Activated naive CD8-positive, alpha-beta T cell treated with anti-CD3 and anti-CD28 coated beads, Interleukin-2, amount 50 U/mL, for 24 hours (primary cell): ENCODE results near the gene RANBP3.

Experiments
- ATAC-seq: fragments of 150-1000 bp; cut with Tn5 transposase; one replicate; pipeline ENCODE4 v1.10.0; 2021
- DNase-seq: peaks from one replicate; pipeline ENCODE4 v3.0.0; 2021
- H3K27ac Mint-ChIP-seq: one replicate; pipeline ENCODE4 v1.8.0; 2021; ENCODE audit warnings: mild to moderate bottlenecking, mixed read lengths
- H3K27me3 Mint-ChIP-seq: one replicate; pipeline ENCODE4 v1.8.0; 2021; ENCODE audit warnings: mixed read lengths
- H3K36me3 Mint-ChIP-seq: one replicate; pipeline ENCODE4 v1.8.0; 2021; ENCODE audit warnings: low read depth, mixed read lengths
- H3K4me1 Mint-ChIP-seq: one replicate; pipeline ENCODE4 v1.8.0; 2021; ENCODE audit warnings: mixed read lengths
- H3K4me3 Mint-ChIP-seq: one replicate; pipeline ENCODE4 v1.8.0; 2021; ENCODE audit warnings: mild to moderate bottlenecking, moderate library complexity, mixed read lengths
- H3K9me3 Mint-ChIP-seq: one replicate; pipeline ENCODE4 v1.8.0; 2021; ENCODE audit warnings: mixed read lengths

RANBP3 gene

DNA sequence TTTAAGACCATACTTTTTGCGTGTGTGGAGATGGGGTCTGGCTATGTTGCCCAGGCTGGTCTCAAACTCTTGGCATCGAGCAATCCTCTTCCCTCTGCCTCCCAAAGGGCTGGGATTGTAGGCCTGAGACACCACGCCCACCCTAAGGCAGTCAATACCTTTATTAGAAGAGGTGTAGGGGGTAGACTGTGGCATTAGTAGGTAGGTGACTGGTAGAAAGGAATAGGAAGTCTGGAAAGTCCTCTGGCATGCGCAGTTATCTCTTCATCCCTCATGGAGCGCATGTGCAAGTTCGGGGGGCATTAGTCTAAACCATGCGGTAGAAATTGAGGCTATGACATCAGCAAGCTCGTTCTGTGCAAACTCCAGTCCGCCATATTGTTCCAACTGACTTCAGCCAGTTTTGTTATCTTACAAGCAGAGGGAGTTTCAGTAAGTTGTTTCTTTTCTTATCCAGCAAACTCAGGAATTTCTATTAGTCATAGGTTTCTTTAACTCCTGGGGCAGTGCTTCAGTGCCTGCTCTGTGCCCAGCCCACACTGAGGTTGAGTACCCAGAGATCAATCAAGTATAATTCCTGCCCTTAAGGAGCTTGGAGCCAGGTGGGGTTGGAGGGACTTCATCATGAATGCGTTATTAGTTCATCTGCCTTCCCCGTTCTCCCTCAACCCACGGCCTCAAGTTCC is 7.3 kb upstream of the RANBP3 start:
- ATAC-seq (no peak), DNase-seq (no peak)
- peaks cover 4% of the 10 kb centered on the region for H3K36me3 Mint-ChIP-seq
- no peak overlapping the region for H3K27ac Mint-ChIP-seq
- peaks cover 27% of the 10 kb centered on the region for H3K4me1 Mint-ChIP-seq
- H3K4me3 Mint-ChIP-seq: no peak overlapping the region
- H3K27me3 Mint-ChIP-seq: no peaks in the 10 kb centered on the region
- H3K9me3 Mint-ChIP-seq: no peaks in the 10 kb centered on the region

DNA sequence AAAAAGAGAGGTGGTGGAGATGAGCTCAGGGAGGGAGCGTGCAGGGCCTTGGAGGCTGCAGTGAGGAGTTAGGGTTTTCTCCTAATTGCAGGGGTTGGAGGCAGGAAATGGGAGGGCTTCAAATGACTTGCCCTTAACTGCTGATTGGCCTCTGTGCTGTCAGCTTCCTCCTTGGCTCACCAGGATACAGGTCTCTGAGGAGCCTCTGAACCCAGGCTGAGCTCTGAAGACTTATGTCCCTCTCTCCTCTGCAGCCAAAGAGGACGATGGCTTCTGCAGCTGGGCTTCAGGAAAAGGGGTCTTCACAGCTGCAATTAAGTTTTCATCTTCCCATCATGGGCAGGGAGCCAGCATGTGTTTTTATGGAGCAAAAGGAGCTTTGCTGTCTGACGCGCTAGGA is 6.7 kb upstream of the RANBP3 start:
- Mint-ChIP-seq H3K4me1 (peaks cover 31% of the 10 kb centered on the region), H3K27ac (no peak overlapping the region), H3K27me3 (no peaks in the 10 kb centered on the region), H3K9me3 (no peaks in the 10 kb centered on the region), H3K4me3 (no peak overlapping the region), H3K36me3 (peaks cover 4% of the 10 kb centered on the region)
- DNase-seq (no peak), ATAC-seq (no peak)

DNA sequence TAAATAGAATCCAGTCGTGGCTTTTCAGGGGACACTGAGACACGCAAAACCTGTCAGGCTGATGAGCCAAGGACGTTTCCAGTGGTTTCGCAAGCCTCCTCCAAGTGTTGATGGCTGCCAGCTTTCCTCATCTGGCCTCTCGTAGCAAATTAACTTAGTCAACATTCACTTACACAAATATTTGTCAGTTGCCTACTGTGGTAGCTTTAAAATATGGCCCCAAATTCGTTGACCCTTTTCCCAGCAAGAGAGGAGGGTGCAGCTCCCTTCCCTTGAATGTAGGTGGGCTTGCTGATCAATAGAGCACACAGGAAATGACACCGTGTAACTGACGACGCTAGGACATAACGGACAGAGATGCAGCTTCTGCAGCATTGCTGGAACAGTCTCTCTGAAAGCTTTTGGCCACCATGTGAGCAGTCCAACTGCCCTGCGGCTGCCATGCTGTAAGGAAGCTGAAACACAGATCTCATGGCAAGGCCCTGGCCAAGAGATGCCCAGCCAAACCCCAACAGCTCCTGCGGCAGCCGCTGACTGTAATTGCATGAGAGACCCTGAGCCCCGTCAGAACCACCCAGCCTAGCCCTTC is 5.5 kb upstream of the RANBP3 start:
- no peak for DNase-seq

DNA sequence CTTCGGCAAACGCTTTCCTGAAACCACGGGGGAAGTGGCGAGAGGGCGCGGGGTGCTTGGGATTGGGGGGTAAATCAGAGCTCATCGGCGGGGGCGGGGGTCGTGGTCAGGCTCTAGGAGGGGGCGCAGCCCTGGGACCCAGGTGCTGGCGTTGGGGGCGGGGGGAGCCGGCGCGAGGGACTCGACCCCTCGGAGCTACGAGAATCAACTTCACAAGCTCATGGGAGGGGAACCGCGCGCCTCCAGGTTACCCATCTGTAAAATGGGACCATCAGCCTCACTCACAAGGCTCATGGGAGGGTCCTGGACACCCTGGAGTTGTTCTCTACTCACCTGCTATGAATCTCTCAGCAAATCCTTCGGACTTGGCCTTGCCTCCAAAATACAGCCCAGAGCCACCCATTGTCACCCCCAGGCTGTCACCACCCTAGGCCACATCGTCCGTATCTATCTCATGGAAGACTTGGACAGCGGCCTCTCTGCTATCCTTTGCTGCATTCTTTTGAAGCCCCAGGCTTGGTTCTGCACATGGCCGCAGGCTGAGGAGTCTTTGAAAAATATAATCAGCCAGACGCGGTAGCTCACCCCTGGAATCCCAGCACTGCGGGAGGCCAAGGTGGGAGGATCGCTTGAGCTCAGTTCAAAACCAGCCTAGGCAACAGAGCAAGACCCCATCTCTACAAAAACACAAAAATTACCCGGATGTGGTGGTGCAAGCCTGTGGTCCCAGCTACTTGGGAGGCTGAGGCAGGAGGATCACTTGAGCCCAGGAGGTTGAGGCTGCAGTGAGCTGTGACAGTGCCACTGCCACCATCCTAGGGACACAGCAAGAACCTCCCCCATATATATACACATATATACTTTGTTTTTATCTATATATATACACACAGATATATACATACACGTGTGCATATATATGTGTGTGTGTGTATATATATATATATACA is 939 bp upstream of the RANBP3 start:
- peak overlapping the region; percentile 97 for H3K4me3 Mint-ChIP-seq
- ATAC-seq: no peak
- H3K27ac Mint-ChIP-seq: peak overlapping the region; percentile 91
- peaks cover 26% of the 10 kb centered on the region for H3K36me3 Mint-ChIP-seq
- H3K9me3 Mint-ChIP-seq: no peaks in the 10 kb centered on the region
- H3K4me1 Mint-ChIP-seq: peaks cover 64% of the 10 kb centered on the region
- DNase-seq: peak; percentile 25
- peaks cover 2% of the 10 kb centered on the region for H3K27me3 Mint-ChIP-seq

More for the DNA sequence above, 5.5 kb upstream of the RANBP3 start:
- Mint-ChIP-seq H3K27ac (peak overlapping the region; percentile 57), H3K27me3 (no peaks in the 10 kb centered on the region), H3K36me3 (peaks cover 4% of the 10 kb centered on the region), H3K4me1 (peaks cover 36% of the 10 kb centered on the region), H3K9me3 (no peaks in the 10 kb centered on the region), H3K4me3 (peak overlapping the region; percentile 6)
- ATAC-seq: no peak

DNA sequence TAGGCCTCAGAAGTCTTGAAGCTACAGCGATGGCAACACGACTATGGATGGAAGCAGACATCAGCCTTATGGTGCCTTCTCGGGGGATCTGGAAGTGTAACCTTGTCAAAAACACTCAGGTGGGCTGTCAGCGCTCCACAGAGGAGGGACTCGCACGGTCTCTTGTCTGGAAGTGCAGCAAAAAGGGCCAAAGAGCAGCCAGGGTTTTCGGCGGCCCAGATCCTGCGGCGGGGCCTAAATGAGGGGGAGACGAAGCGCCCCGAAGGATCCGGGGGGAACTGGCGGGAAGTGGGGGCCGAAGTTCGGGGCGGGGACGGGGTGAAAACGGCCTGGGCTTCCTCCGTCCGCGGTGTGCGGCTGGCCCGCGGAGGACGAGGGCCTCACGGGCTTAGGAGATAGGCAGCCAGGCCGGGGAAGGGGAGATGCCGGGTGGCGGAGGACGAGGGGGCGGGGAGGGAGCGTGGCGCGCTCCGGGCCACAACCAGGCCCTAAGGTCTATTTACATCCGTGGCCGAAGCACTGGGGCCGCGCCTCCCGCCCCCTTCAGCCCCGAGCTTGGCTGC is 637 bp downstream of the RANBP3 start:
- Mint-ChIP-seq H3K36me3 (peaks cover 28% of the 10 kb centered on the region), H3K4me3 (peak overlapping the region; percentile 97), H3K27me3 (peaks cover 2% of the 10 kb centered on the region), H3K27ac (peak overlapping the region; percentile 96), H3K4me1 (peaks cover 70% of the 10 kb centered on the region), H3K9me3 (no peaks in the 10 kb centered on the region)
- ATAC-seq (no peak), DNase-seq (peak; percentile 26)

DNA sequence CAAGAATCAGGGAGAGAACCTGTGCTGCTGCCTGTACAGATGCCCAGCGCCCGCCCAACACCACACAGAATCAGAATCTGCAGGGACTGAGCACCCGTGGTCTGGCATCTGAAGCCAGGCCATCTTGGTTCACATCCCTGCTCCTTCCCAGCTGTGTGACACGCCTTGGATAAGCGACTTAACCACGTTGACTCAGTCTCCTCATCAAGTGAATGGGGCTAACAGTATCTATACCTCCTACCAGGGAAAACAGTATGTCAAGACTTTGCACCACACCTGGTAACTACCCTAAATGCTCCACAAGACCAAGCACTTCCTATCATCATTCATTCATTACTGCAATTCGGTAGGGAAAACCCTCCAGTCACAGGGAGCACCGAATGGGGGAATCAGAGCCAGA is 1.2 kb downstream of the RANBP3 start:
- peaks cover 30% of the 10 kb centered on the region for H3K36me3 Mint-ChIP-seq

DNA sequence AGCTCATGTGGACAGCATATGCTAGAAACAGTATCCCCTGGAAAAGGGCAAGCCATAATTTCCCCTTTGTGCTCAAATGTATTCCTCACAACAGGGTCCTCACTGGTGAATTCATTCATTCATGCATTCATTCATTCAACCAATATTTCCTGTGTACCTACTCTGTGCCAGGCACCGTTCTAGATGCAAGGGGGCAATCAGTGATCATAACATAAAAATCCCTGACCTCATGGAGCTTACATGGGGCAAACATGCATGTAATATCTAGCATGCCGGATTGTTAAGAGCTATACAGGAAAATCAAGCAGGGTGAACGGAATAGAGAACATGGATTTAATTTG is 2.6 kb downstream of the RANBP3 start:
- Mint-ChIP-seq H3K27me3 (peaks cover 2% of the 10 kb centered on the region), H3K9me3 (no peaks in the 10 kb centered on the region), H3K27ac (peak overlapping the region; percentile 86), H3K4me1 (peaks cover 80% of the 10 kb centered on the region), H3K4me3 (peak overlapping the region; percentile 97), H3K36me3 (peaks cover 38% of the 10 kb centered on the region)
- no peak for DNase-seq
- no peak for ATAC-seq

More for the DNA sequence above, 1.2 kb downstream of the RANBP3 start:
- Mint-ChIP-seq H3K27ac (peak overlapping the region; percentile 96), H3K4me1 (peaks cover 70% of the 10 kb centered on the region), H3K27me3 (peaks cover 2% of the 10 kb centered on the region), H3K4me3 (peak overlapping the region; percentile 97), H3K9me3 (no peaks in the 10 kb centered on the region)
- ATAC-seq (no peak), DNase-seq (no peak)

DNA sequence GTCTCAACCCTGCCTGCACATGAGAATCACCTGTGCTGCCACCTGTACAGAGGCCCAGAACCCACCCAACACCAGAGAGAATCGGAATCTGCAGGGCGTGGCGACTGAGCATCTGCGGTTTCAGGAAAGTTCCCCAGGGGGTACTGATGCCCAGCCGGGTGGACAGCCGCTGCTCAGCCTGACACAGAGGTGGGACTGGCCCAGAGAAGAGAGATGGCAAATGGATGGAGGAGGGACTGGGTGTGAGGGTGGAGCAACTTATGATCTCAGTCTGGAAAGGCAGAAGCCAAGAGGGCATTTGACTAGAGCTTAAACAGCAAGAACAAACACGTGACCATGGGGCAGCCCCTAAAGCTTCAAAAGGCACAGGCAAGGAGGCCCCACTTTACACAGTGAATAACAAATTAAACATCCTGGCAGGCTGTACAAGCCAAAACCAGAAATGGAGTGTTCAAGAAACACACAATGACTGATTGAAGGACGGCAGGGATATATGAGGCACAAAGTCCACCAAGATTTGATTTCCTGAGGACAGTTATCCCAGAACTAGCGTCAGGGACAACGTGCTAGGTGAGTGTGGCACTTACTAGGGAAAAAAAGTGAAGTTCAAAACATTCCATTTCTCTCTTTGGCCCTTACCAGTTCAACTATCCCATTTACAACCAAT is 3.1 kb downstream of the RANBP3 start:
- H3K4me3 Mint-ChIP-seq: peak overlapping the region; percentile 97

DNA sequence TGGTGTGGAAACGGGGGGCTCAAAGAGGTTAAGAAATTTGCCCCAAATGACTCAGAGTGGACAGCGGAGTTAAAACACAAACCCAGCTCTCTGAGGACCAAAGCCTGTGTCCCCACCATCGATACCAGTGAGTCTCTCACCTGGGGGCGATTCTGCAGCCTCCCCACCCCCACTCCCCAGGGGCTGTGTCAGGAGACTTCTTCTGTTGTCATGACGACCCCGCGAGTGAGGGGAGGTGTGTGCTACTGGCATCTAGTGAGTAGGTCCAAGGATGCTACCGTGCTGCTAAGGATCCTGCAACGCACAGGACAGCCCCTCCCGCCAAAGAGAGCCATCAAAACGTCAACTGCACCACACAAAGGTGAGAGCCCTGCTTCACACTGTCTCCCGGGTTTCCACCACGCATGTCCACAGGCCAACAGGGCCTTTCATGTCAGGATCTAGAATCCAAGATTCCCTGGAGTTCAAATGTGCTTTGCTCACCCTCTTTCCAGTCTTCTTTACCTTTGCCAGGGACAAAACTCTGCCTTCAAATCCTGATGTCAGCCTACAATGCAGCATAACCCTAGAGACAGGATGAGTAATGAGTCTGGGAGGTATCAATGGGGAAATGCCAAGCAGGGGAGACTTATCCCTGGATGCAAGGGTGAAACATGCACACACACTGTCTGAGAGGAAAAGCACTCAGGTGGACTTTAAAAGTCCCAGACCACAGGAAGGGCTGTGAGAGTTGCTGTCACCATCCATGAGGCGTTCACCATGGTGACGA is 3.9 kb downstream of the RANBP3 start:
- H3K36me3 Mint-ChIP-seq: peaks cover 41% of the 10 kb centered on the region
- peaks cover 2% of the 10 kb centered on the region for H3K27me3 Mint-ChIP-seq
- peak overlapping the region; percentile 86 for H3K27ac Mint-ChIP-seq
- H3K4me3 Mint-ChIP-seq: peak overlapping the region; percentile 97
- no peak for ATAC-seq
- DNase-seq: no peak
- peaks cover 82% of the 10 kb centered on the region for H3K4me1 Mint-ChIP-seq
- no peaks in the 10 kb centered on the region for H3K9me3 Mint-ChIP-seq

More for the DNA sequence above, 3.1 kb downstream of the RANBP3 start:
- H3K27me3 Mint-ChIP-seq: peaks cover 2% of the 10 kb centered on the region
- peak; percentile 50 for DNase-seq
- H3K27ac Mint-ChIP-seq: peak overlapping the region; percentile 86
- H3K36me3 Mint-ChIP-seq: peaks cover 40% of the 10 kb centered on the region
- ATAC-seq: peak; percentile 69
- no peaks in the 10 kb centered on the region for H3K9me3 Mint-ChIP-seq
- H3K4me1 Mint-ChIP-seq: peaks cover 81% of the 10 kb centered on the region

DNA sequence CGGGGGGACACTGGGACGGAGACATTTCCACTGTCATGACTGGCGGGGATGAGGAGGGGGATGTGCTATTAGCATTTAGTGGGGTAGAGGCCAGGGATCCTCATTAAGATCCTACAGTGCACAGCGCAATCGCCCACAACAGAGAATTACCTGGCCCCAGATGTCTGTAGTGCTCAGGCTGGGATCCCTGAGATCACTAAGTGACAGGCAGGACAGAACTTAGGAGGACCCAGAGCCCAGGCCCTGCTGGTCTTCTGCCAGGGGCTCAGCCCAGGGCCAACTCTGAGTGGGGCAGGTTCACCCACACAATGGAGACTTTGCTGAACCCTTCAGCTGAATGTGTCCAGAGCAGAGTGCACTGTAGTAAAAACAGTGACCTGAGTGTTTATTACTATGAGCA is 4.6 kb downstream of the RANBP3 start:
- DNase-seq (no peak), ATAC-seq (no peak)
- Mint-ChIP-seq H3K27ac (peak overlapping the region; percentile 40), H3K27me3 (peaks cover 2% of the 10 kb centered on the region), H3K36me3 (peaks cover 41% of the 10 kb centered on the region), H3K4me3 (no peak overlapping the region), H3K4me1 (peaks cover 84% of the 10 kb centered on the region), H3K9me3 (no peaks in the 10 kb centered on the region)

DNA sequence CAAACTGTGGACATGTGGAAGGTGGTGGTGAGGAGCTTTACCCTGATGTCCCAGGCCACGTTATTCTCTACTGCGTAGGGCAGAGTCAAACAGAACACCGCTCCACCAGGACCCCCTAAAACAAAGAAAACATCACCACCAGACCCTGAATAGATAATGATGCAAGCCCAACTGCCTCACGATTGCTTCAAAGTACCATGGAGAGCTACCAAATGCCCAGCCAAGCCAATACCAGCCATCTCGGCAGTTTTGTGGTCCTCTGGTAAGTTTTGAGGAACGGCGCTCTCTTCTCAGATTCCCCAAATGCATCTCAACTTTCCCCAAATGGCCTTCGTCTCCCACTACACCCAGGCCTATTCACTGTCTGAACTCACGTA is 5.6 kb downstream of the RANBP3 start:
- H3K4me3 Mint-ChIP-seq: no peak overlapping the region
- no peaks in the 10 kb centered on the region for H3K9me3 Mint-ChIP-seq
- no peaks in the 10 kb centered on the region for H3K27me3 Mint-ChIP-seq
- DNase-seq: no peak
- no peak for ATAC-seq
- H3K36me3 Mint-ChIP-seq: peaks cover 41% of the 10 kb centered on the region
- H3K4me1 Mint-ChIP-seq: peaks cover 88% of the 10 kb centered on the region
- H3K27ac Mint-ChIP-seq: peak overlapping the region; percentile 40

DNA sequence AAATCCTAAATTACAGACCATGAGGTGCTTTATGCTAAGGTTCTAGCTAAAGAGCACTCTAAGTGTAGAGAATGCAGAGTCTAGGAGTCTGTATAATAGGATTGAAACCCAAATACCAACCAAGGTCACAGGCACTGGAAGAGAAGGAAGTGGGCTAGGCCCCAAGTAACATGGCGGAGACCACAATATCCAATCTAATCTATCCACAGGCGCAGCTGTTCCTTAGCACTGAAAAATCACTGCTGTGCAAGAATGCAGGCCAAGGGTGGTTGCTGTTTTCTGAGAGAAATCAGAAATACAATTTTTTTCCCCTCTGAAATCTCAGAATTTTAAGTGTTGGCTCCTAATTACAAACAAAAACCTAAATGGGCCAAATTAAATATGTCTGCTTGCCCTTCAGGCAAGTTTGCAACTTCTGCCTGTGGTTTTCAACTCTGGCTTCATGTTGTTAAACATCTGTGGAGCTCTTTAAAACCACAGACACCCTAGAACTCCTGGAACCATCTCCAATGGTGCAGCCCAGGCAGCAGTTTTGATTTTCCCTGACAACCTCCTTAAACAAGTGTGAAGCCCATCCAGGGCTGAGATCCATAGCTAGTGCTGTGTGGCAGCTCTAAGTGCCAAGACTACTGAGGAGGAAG is 6.1 kb downstream of the RANBP3 start:
- Mint-ChIP-seq H3K4me1 (peaks cover 87% of the 10 kb centered on the region), H3K36me3 (peaks cover 40% of the 10 kb centered on the region), H3K4me3 (no peak overlapping the region), H3K27me3 (no peaks in the 10 kb centered on the region), H3K9me3 (no peaks in the 10 kb centered on the region), H3K27ac (no peak overlapping the region)
- DNase-seq (no peak), ATAC-seq (no peak)

DNA sequence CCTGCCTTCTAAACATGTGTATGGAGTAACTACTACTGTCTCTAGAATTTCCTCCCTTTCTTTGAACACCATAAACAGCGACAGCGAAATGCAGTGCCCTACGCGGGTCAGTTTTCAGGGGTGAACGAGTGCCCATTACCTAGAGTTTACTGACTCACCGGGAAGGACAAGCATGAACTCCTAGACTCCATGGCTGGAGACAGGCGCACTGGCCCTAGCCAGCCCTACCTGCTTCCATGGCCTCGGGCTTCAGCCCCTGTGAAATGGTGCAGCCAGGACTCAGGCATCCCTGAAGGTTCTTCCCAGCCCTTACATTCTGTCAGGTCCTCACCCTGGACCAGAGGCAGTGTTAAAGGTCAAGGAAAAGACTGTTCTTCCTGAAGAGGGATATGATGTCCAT is 8.5 kb downstream of the RANBP3 start:
- Mint-ChIP-seq H3K27ac (no peak overlapping the region), H3K9me3 (no peaks in the 10 kb centered on the region), H3K36me3 (peaks cover 30% of the 10 kb centered on the region), H3K4me1 (peaks cover 86% of the 10 kb centered on the region), H3K27me3 (no peaks in the 10 kb centered on the region), H3K4me3 (no peak overlapping the region)
- no peak for ATAC-seq
- DNase-seq: no peak
